Gastroesophageal sphincter (tissue), 3 donors: ENCODE results near the gene GNAO1.

Source experiments
- POLR2A ChIP-seq, 2 donors: fragments of 450-650 bp; IDR thresholded peaks; one replicate each; pipeline ENCODE4 v1.6.1; 2017; ENCODE audit warnings: antibody characterized with exemption in 2 of 2, mild to moderate bottlenecking in 2 of 2, moderate library complexity in 1 of 2
- TF ChIP-seq, protein P1 (sequence below), 4 experiments: fragments of 200-600 bp in 2 of 4; fragments of 450-650 bp in 2 of 4; sonication (generic) in 1 of 4; IDR thresholded peaks; one replicate each; pipeline ENCODE4 v1.5.1; 2017 to 2019; ENCODE audit warnings: antibody characterized with exemption in 4 of 4, mild to moderate bottlenecking in 2 of 4, moderate library complexity in 2 of 4

DNA sequence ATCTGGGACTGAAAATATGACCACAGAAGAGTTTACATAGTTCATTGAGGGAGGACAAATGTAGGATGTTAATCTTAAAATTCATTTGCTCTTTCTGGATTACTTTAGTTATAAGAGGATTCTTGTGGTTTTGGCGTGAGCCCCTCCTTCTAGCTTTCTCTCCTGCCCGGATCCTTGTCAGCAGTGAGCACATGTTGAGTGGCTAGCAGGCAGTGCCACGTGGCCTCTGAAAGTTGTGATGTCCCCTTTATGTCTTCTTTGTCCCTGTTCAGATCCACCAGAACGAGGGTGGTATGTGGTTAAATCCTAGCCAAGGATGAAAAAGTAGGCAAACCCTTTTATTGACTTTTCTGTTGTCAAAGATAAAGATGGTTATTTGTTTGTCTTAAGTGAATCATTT, 83.8 kb downstream of the GNAO1 start:
- TF ChIP-seq, protein P1, sequence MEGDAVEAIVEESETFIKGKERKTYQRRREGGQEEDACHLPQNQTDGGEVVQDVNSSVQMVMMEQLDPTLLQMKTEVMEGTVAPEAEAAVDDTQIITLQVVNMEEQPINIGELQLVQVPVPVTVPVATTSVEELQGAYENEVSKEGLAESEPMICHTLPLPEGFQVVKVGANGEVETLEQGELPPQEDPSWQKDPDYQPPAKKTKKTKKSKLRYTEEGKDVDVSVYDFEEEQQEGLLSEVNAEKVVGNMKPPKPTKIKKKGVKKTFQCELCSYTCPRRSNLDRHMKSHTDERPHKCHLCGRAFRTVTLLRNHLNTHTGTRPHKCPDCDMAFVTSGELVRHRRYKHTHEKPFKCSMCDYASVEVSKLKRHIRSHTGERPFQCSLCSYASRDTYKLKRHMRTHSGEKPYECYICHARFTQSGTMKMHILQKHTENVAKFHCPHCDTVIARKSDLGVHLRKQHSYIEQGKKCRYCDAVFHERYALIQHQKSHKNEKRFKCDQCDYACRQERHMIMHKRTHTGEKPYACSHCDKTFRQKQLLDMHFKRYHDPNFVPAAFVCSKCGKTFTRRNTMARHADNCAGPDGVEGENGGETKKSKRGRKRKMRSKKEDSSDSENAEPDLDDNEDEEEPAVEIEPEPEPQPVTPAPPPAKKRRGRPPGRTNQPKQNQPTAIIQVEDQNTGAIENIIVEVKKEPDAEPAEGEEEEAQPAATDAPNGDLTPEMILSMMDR (IDR thresholded peaks at IDR 0.05): no peak
- TF ChIP-seq POLR2A (IDR thresholded peaks at IDR 0.05): no peak
